ENCODE measurements around the gene WDR37. TPM values are rescaled to one million over a fixed set of nuclear protein-coding genes. Genes with fewer than 3 reads are reported as not detected.
A peak's percentile ranks its signal among the peaks of the same experiment; 100 is the strongest.
"Not testable (repeated sequence)": the region's sequence is repeated elsewhere in the genome, so short reads cannot be mapped to it uniquely, and the experiment has no call there.

The WDR37 gene
- total and polyA plus RNA-seq, 5 experiments from 2014 or later = 15.9 to 49.4 (median 21.6) TPM

- no peak for DNase-seq
- POLR2A ChIA-PET = interaction anchor here (1.1 kb wide), 1 partner anchor 10 kb away, joined by 5 read pairs; no protein-coding TSS in a partner anchor
- peak overlapping the region in 4 of 10 donors; percentile 38 to 58 (median 44) for H3K4me3 Mint-ChIP-seq
- H3K4me1 Mint-ChIP-seq = peaks cover 49 to 91% (median 86%) of the 10 kb centered on the region in 4 donors
- H3K36me3 Mint-ChIP-seq = peaks cover 0 to 8% (median 2%) of the 10 kb centered on the region in 3 donors
- peak overlapping the region; percentile 64 to 93 (median 86) for H3K27ac Mint-ChIP-seq
- no peak for ATAC-seq
- no peaks in the 10 kb centered on the region for H3K27me3 Mint-ChIP-seq
- H3K9me3 Mint-ChIP-seq = no peaks in the 10 kb centered on the region
These were observed 3.7 kb downstream of the WDR37 start for GRCh38 chr10:1059902-1060301.

DNA sequence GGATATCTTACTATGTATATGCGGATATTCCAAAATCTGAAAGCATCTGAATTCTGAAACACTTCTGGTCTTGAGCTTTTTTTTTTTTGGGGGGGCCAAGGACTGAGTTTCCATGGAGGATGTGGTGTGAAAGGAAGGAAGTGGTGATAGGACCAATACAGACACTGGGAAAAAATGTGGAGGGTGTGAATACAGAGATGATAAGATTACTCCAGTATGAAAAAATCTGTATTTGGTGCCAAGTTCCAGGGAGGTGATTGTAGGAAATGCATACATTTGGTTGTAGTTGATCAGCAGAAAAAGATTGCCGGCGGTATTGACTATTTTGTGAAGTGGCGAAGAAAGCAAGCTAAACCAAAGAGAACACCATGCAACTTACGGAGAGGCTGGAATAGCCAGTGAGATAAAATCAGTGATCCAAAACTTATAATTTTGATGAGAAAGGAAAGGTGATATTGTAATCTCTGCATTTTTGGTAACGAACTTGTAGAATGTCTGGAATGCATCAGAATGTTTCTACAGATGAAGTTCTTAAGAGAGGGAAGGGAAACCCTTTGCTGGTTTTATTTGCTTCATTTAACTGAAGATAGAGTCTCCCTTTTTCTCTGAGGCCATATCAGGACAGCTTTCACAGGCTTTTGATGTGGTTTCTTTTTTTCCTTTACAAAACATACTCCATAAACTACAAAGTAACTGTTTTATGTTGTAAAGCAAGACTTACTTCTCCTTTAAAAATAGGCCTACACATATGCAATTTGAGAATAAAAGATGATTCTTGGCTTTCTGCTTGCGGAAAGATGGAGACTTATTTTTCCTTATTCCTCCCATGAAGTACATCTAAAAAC lies 6.0 kb downstream of the WDR37 start:
- DNase-seq = no peak
- POLR2A ChIA-PET = interaction anchor here (1.0 to 3.0 kb wide), 4 partner anchors 8 to 42 kb away, joined by 3 to 26 read pairs (median 6); partner anchors contain the start of gene IDI1
- peaks cover 0 to 5% (median 2%) of the 10 kb centered on the region in 3 donors for H3K36me3 Mint-ChIP-seq

GRCh38 chr10:1063232-1063865 lies 7.2 kb downstream of the WDR37 start:
- peak in 4 of 10 donors; percentile 24 to 51 (median 48) for DNase-seq
- POLR2A ChIA-PET = interaction anchor here (0.7 to 3.0 kb wide), 5 partner anchors 11 to 43 kb away, joined by 3 to 26 read pairs (median 4); partner anchors contain the start of gene IDI1

More for the DNA sequence above, 6.0 kb downstream of the WDR37 start:
- H3K9me3 Mint-ChIP-seq = no peaks in the 10 kb centered on the region
- H3K4me3 Mint-ChIP-seq = peak overlapping the region; percentile 65 to 83 (median 74)
- peak overlapping the region; percentile 84 to 96 (median 92) for H3K27ac Mint-ChIP-seq
- no peaks in the 10 kb centered on the region for H3K27me3 Mint-ChIP-seq
- peak in 1 of 2 donors; percentile 57 for ATAC-seq
- H3K4me1 Mint-ChIP-seq = peaks cover 51 to 95% (median 90%) of the 10 kb centered on the region in 4 donors

GRCh38 chr10:1064964-1065247 lies 8.7 kb downstream of the WDR37 start:
- H3K9me3 Mint-ChIP-seq = no peaks in the 10 kb centered on the region
- no peaks in the 10 kb centered on the region for H3K27me3 Mint-ChIP-seq
- ATAC-seq (no peak), DNase-seq (no peak)
- POLR2A ChIA-PET = no interaction called here
- H3K4me1 Mint-ChIP-seq = peaks cover 51 to 93% (median 91%) of the 10 kb centered on the region in 4 donors
- peak overlapping the region; percentile 78 to 96 (median 90) for H3K27ac Mint-ChIP-seq
- H3K36me3 Mint-ChIP-seq = peaks cover 0 to 2% (median 0%) of the 10 kb centered on the region in 3 donors
- H3K4me3 Mint-ChIP-seq = peak overlapping the region in 4 of 10 donors; percentile 0 to 67 (median 18)

More at GRCh38 chr10:1063232-1063865, 7.2 kb downstream of the WDR37 start:
- peak overlapping the region; percentile 84 to 96 (median 92) for H3K27ac Mint-ChIP-seq
- H3K27me3 Mint-ChIP-seq = no peaks in the 10 kb centered on the region
- peak; percentile 78 to 94 for ATAC-seq
- H3K36me3 Mint-ChIP-seq = peaks cover 0 to 3% (median 2%) of the 10 kb centered on the region in 3 donors
- peak overlapping the region; percentile 65 to 83 (median 74) for H3K4me3 Mint-ChIP-seq
- no peaks in the 10 kb centered on the region for H3K9me3 Mint-ChIP-seq
- peaks cover 47 to 93% (median 87%) of the 10 kb centered on the region in 4 donors for H3K4me1 Mint-ChIP-seq

- H3K9me3 Mint-ChIP-seq, H3K4me3 Mint-ChIP-seq, H3K36me3 Mint-ChIP-seq, H3K27me3 Mint-ChIP-seq, DNase-seq, ATAC-seq, POLR2A ChIA-PET: not testable (repeated sequence)
- Mint-ChIP-seq H3K27ac (peak overlapping the region; percentile 8 to 74 (median 59)), H3K4me1 (peaks cover 49 to 84% (median 80%) of the 10 kb centered on the region in 4 donors)
These were observed 10.5 kb downstream of the WDR37 start for GRCh38 chr10:1066734-1067133.

DNA sequence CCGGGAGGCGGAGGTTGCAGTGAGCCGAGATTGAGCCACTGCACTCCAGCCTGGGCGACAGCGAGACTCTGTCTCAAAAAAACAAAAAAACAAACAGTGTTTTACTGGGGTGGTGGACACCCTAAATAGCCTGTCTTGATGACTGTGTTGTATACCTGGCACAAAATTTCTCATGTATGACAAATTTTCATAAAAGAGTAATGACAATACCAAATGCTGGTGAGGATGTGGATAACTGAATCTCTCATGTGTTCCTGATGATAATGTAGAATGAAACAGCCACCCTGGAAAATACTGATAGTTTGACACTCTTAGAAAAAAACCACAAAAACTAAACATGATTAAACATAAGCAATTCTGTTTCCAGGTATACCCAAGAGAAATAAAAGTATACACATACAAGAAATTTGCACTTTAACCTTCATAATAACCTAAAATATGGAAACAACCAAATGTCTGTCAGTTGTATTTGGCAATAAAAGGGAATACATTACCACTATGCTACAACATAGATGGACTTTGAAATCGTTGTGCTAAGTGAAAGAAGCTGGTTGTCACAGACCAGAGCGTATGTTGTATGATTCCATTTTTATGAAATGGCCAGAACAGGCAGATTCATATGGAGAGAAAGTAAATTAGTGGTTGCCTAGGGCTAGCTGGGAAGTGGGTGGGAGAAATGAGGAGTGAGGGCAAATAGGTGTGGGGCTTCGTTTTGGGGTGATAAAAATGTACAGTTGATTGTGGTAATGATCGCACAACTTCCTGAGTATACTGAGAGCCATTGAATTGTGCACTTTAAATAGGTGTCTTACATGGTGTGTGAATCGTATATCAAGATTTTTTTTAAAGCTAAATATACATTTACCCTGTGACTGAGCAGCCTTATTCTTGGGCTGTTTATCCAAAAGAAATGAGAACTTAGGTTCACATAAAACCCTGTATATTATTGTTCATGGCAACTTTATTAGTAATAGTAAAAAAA lies 12.5 kb downstream of the WDR37 start:
- peaks cover 34 to 69% (median 63%) of the 10 kb centered on the region in 4 donors for H3K4me1 Mint-ChIP-seq
- peak overlapping the region in 9 of 10 donors; percentile 15 to 67 (median 40) for H3K27ac Mint-ChIP-seq
- peak overlapping the region in 1 of 10 donors; percentile 52 for H3K4me3 Mint-ChIP-seq

DNA sequence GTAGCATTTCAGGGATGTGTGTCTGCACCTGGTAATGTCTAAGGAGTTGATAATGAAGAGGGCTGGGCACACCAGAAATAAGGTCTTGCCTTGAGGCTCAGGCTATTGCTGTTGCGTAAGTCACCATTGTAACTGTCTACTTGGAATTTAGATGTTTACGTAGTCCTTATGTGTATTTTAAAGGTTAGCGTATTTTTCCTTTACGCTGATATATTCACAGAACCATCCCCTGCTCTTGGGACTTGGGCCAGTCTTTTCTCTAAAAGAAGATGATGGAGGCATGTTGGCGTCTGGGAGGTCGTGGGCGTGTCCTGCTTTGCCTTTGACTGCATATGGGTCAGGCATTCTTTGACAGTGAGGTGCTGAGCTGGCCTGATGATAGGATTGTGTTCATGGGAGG lies 14.7 kb downstream of the WDR37 start:
- H3K27ac Mint-ChIP-seq = peak overlapping the region in 3 of 10 donors; percentile 15 to 80 (median 24)
- H3K4me3 Mint-ChIP-seq = no peak overlapping the region
- POLR2A ChIA-PET = interaction anchor here (1.5 kb wide), 1 partner anchor 9 kb away, joined by 4 read pairs; no protein-coding TSS in a partner anchor
- H3K27me3 Mint-ChIP-seq = no peaks in the 10 kb centered on the region
- H3K36me3 Mint-ChIP-seq = peaks cover 0 to 28% (median 3%) of the 10 kb centered on the region in 3 donors
- peaks cover 29 to 66% (median 56%) of the 10 kb centered on the region in 4 donors for H3K4me1 Mint-ChIP-seq
- no peaks in the 10 kb centered on the region for H3K9me3 Mint-ChIP-seq
- ATAC-seq = no peak
- no peak for DNase-seq

More for the DNA sequence above, 12.5 kb downstream of the WDR37 start:
- ATAC-seq = no peak
- Mint-ChIP-seq H3K36me3 (peaks cover 0 to 15% (median 5%) of the 10 kb centered on the region in 3 donors), H3K9me3 (no peaks in the 10 kb centered on the region), H3K27me3 (no peaks in the 10 kb centered on the region)
- POLR2A ChIA-PET = interaction anchor here (0.7 to 1.3 kb wide), 3 partner anchors 13 to 79 kb away, joined by 3 to 7 read pairs (median 4); partner anchors contain the start of genes IDI1 and WDR37
- no peak for DNase-seq

GRCh38 chr10:1074052-1074747 lies 18.0 kb downstream of the WDR37 start:
- peak overlapping the region in 1 of 10 donors; percentile 45 for H3K4me3 Mint-ChIP-seq
- ATAC-seq (no peak), DNase-seq (no peak)
- no peaks in the 10 kb centered on the region for H3K27me3 Mint-ChIP-seq
- H3K4me1 Mint-ChIP-seq = peaks cover 20 to 42% (median 30%) of the 10 kb centered on the region in 4 donors
- POLR2A ChIA-PET = interaction anchor here (0.9 to 1.9 kb wide), 5 partner anchors 12 to 25 kb away, joined by 3 to 7 read pairs (median 3); partner anchors contain the start of genes IDI1 and WDR37
- H3K36me3 Mint-ChIP-seq = peaks cover 0 to 51% (median 4%) of the 10 kb centered on the region in 3 donors
- peak overlapping the region in 6 of 10 donors; percentile 20 to 88 (median 62) for H3K27ac Mint-ChIP-seq
- no peaks in the 10 kb centered on the region for H3K9me3 Mint-ChIP-seq

- POLR2A ChIA-PET = interaction anchor here (0.6 to 1.9 kb wide), 5 partner anchors 12 to 849 kb away, joined by 3 to 7 read pairs (median 3); partner anchors contain the start of genes IDI1 and WDR37
- H3K4me1 Mint-ChIP-seq = peaks cover 16 to 36% (median 24%) of the 10 kb centered on the region in 4 donors
- H3K27ac Mint-ChIP-seq = peak overlapping the region in 5 of 10 donors; percentile 8 to 88 (median 71)
- peak overlapping the region in 2 of 10 donors; percentile 31 to 45 for H3K4me3 Mint-ChIP-seq
- no peaks in the 10 kb centered on the region for H3K9me3 Mint-ChIP-seq
- H3K27me3 Mint-ChIP-seq = no peaks in the 10 kb centered on the region
- ATAC-seq = no peak
- peaks cover 0 to 57% (median 8%) of the 10 kb centered on the region in 3 donors for H3K36me3 Mint-ChIP-seq
- DNase-seq = peak in 2 of 10 donors; percentile 8 to 10
These were observed 18.6 kb downstream of the WDR37 start for GRCh38 chr10:1074748-1075308.

- Mint-ChIP-seq H3K9me3 (no peaks in the 10 kb centered on the region), H3K36me3 (peaks cover 0 to 80% (median 11%) of the 10 kb centered on the region in 3 donors), H3K4me1 (peaks cover 9 to 30% (median 14%) of the 10 kb centered on the region in 4 donors), H3K27me3 (no peaks in the 10 kb centered on the region), H3K4me3 (no peak overlapping the region), H3K27ac (peak overlapping the region in 2 of 10 donors; percentile 37 to 70)
- DNase-seq (no peak), ATAC-seq (no peak)
- POLR2A ChIA-PET = no interaction called here
These were observed 22.5 kb downstream of the WDR37 start for GRCh38 chr10:1078668-1079067.
